Naive thymus-derived CD4-positive, alpha-beta T cell (primary cell): ENCODE data around the gene BCL2L11. TPM values are rescaled to one million over a fixed set of nuclear protein-coding genes. Genes with fewer than 3 reads are reported as not detected.

ENCODE experiments used
- ATAC-seq: fragments of 150-1000 bp; cut with Tn5 transposase; 2 replicates; pipeline ENCODE4 v1.10.0; 2021; ENCODE audit warnings: mild to moderate bottlenecking, moderate library complexity
- CTCF ChIA-PET: fragments of 350-600 bp; sonication (Branson Sonifier 250); formaldehyde crosslinking; loops from one replicate; lab custom pipeline; 2021; ENCODE audit warnings: antibody characterized with exemption; lab: Charles Lee
- POLR2A ChIA-PET: fragments of 350-600 bp; sonication (Branson Sonifier 250); formaldehyde crosslinking; loops from one replicate; lab custom pipeline; 2021; ENCODE audit warnings: antibody characterized with exemption, inconsistent platforms; lab: Charles Lee
- DNase-seq, 9 donors: peaks; one replicate each; pipeline versions ENCODE4 v3.0.0 to v3.0.0-alpha.2; 2020 to 2022; ENCODE audit warnings: mixed read lengths in 1 of 9
- H3K27ac ChIP-seq: one replicate; pipeline ENCODE4 v1.7.0; 2013; ENCODE audit warnings: mild to moderate bottlenecking, low read depth, low read length, moderate library complexity
- H3K27me3 ChIP-seq, 2 donors: one replicate each; pipeline ENCODE4 v1.7.0; 2013; ENCODE audit warnings: low read length in 2 of 2, mild to moderate bottlenecking in 2 of 2, moderate library complexity in 2 of 2; ENCODE audit not compliant: control insufficient read depth in 2 of 2, insufficient read depth in 2 of 2
- H3K36me3 ChIP-seq, 3 experiments: 1 replicate in 2 of 3; 2 replicates in 1 of 3; pipeline ENCODE4 v1.7.0; 2013; ENCODE audit warnings: low read length in 3 of 3, mild to moderate bottlenecking in 3 of 3, moderate library complexity in 1 of 3; ENCODE audit not compliant: insufficient read depth in 3 of 3, control insufficient read depth in 2 of 3
- H3K4me1 ChIP-seq, 2 donors: one replicate each; pipeline ENCODE4 v1.7.0; 2013; ENCODE audit warnings: low read length in 2 of 2, mild to moderate bottlenecking in 2 of 2, moderate library complexity in 1 of 2; ENCODE audit not compliant: control insufficient read depth in 2 of 2, insufficient read depth in 2 of 2
- H3K4me3 ChIP-seq: 2 replicates; pipeline ENCODE4 v1.7.0; 2013; ENCODE audit warnings: mild to moderate bottlenecking, low read length
- H3K9me3 ChIP-seq, 3 experiments: 1 replicate in 2 of 3; 2 replicates in 1 of 3; pipeline ENCODE4 v1.7.0; 2013; ENCODE audit warnings: low read length in 3 of 3; ENCODE audit not compliant: control insufficient read depth in 2 of 3
- H3K27ac Mint-ChIP-seq, 9 donors: one replicate each; pipeline ENCODE4 v1.8.0; 2020 to 2022; ENCODE audit warnings: mixed read lengths in 9 of 9, mild to moderate bottlenecking in 8 of 9, moderate library complexity in 5 of 9, inconsistent platforms in 2 of 9
- H3K27me3 Mint-ChIP-seq, 5 donors: one replicate each; pipeline ENCODE4 v1.8.0; 2021 to 2022; ENCODE audit warnings: mixed read lengths in 5 of 5, mild to moderate bottlenecking in 1 of 5
- H3K36me3 Mint-ChIP-seq, 5 donors: one replicate each; pipeline ENCODE4 v1.8.0; 2020 to 2022; ENCODE audit warnings: mixed read lengths in 5 of 5, mild to moderate bottlenecking in 3 of 5, inconsistent platforms in 1 of 5
- H3K4me1 Mint-ChIP-seq, 7 donors: one replicate each; pipeline ENCODE4 v1.8.0; 2020 to 2022; ENCODE audit warnings: mixed read lengths in 7 of 7, mild to moderate bottlenecking in 3 of 7, inconsistent platforms in 1 of 7
- H3K4me3 Mint-ChIP-seq, 10 donors: one replicate each; pipeline ENCODE4 v1.8.0; 2020 to 2022; ENCODE audit warnings: mild to moderate bottlenecking in 10 of 10, mixed read lengths in 10 of 10, moderate library complexity in 6 of 10, inconsistent platforms in 2 of 10
- H3K9me3 Mint-ChIP-seq, 11 donors: one replicate each; pipeline ENCODE4 v1.8.0; 2020 to 2022; ENCODE audit warnings: mixed read lengths in 11 of 11, mild to moderate bottlenecking in 4 of 11, inconsistent platforms in 1 of 11, moderate library complexity in 1 of 11
- intact Hi-C, 2 donors: fragments of 100-400 bp; cut with micrococcal nuclease; formaldehyde crosslinking; loops; one replicate each; pipeline ENCODE4 v1.15.1; 2023
- polyA plus RNA-seq, 2 donors: library from polyadenylated mRNA; unstranded; fragments of 300-500 nt; fragmentation: Illumina TruSeq; gene quantifications; one replicate each; pipeline ENCODE4 v1.2.3, GENCODE V29; 2021
- total RNA-seq, 6 experiments: library from RNA in 5 of 6; stranded (reverse) in 5 of 6; gene quantifications; 1 replicate in 5 of 6; 2 replicates in 1 of 6; pipeline ENCODE4 v1.2.3 and lab custom pipeline; 2021 to 2026

BCL2L11 gene
- total and polyA plus RNA-seq, 7 experiments from 2014 or later, result 12.3 to 67.6 (median 38.5) TPM

DNA sequence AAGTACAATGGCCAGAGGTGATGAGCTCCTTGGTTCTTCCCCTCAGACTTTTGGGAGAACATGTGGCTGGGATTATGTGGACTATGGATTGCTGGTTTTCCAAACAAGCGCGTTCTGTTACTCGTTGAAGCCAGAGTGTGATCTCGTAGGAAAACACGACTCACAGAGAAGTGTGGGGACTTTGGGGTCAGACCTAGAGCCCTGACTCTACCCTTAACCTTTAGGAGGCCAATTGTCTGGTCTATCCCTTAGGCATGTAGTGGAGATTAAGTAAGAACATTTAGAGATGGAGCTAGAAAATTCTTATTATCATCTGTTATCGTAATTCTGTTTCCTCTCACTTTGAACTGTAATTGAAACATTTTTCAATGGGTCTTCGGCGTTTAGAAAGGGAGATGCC lies 35.8 kb downstream of the BCL2L11 start:
- DNase-seq (no peak), ATAC-seq (no peak)
- Mint-ChIP-seq H3K27ac (peak overlapping the region in 8 of 9 donors; percentile 16 to 94 (median 76)), H3K4me3 (peak overlapping the region in 4 of 10 donors; percentile 27 to 54 (median 42)), H3K9me3 (no peaks in the 10 kb centered on the region), H3K4me1 (peaks cover 12 to 59% (median 48%) of the 10 kb centered on the region in 7 donors), H3K36me3 (peaks cover 9 to 65% (median 16%) of the 10 kb centered on the region in 5 donors), H3K27me3 (peaks cover 0 to 9% (median 0%) of the 10 kb centered on the region in 5 donors)
- H3K27me3 ChIP-seq, result no peaks in the 10 kb centered on the region
- peaks cover 0 to 17% of the 10 kb centered on the region in 2 donors for H3K4me1 ChIP-seq
- CTCF ChIA-PET, result no interaction called here
- peak overlapping the region; percentile 23 for H3K27ac ChIP-seq
- no peaks in the 10 kb centered on the region for H3K9me3 ChIP-seq
- H3K36me3 ChIP-seq, result peaks cover 0 to 12% (median 4%) of the 10 kb centered on the region in 3 experiments
- no peak overlapping the region for H3K4me3 ChIP-seq
- POLR2A ChIA-PET, result no interaction called here
- intact Hi-C loops, result loop anchor here in 1 of 2 donors (5.0 kb wide), 1 partner anchor 39 kb away; no protein-coding TSS in a partner anchor

- H3K4me3 Mint-ChIP-seq, result peak overlapping the region in 6 of 10 donors; percentile 27 to 54 (median 48)
- Histone ChIP-seq H3K4me1 (peaks cover 0 to 19% of the 10 kb centered on the region in 2 donors), H3K4me3 (no peak overlapping the region), H3K27me3 (no peaks in the 10 kb centered on the region), H3K36me3 (peaks cover 0 to 6% (median 0%) of the 10 kb centered on the region in 3 experiments), H3K9me3 (no peaks in the 10 kb centered on the region), H3K27ac (peak overlapping the region; percentile 41)
- DNase-seq (peak in 6 of 9 donors; percentile 15 to 50 (median 26)), ATAC-seq (peak; percentile 72)
- CTCF ChIA-PET, result no interaction called here
- POLR2A ChIA-PET, result interaction anchor here (1.2 kb wide), 1 partner anchor 37 kb away, joined by 4 read pairs; the partner anchor contains the start of gene BCL2L11
- H3K4me1 Mint-ChIP-seq, result peaks cover 16 to 66% (median 52%) of the 10 kb centered on the region in 7 donors
- H3K9me3 Mint-ChIP-seq, result no peaks in the 10 kb centered on the region
- intact Hi-C loops, result loop anchor here in 1 of 2 donors (5.0 kb wide), 1 partner anchor 40 kb away; no protein-coding TSS in a partner anchor
- H3K27ac Mint-ChIP-seq, result peak overlapping the region in 8 of 9 donors; percentile 46 to 94 (median 76)
- peaks cover 9 to 63% (median 12%) of the 10 kb centered on the region in 5 donors for H3K36me3 Mint-ChIP-seq
- H3K27me3 Mint-ChIP-seq, result peaks cover 0 to 9% (median 0%) of the 10 kb centered on the region in 5 donors
These were observed 36.5 kb downstream of the BCL2L11 start for GRCh38 chr2:111157071-111157661.

- ATAC-seq (peak; percentile 24), DNase-seq (no peak)
- Histone ChIP-seq H3K27ac (no peak overlapping the region), H3K9me3 (no peaks in the 10 kb centered on the region), H3K27me3 (no peaks in the 10 kb centered on the region), H3K36me3 (no peaks in the 10 kb centered on the region), H3K4me1 (peaks cover 0 to 24% of the 10 kb centered on the region in 2 donors), H3K4me3 (no peak overlapping the region)
- CTCF ChIA-PET, result no interaction called here
- intact Hi-C loops, result loop anchor here in 1 of 2 donors (5.0 kb wide), 1 partner anchor 40 kb away; no protein-coding TSS in a partner anchor
- H3K27ac Mint-ChIP-seq, result peak overlapping the region in 5 of 9 donors; percentile 70 to 94 (median 78)
- H3K36me3 Mint-ChIP-seq, result peaks cover 9 to 65% (median 16%) of the 10 kb centered on the region in 5 donors
- POLR2A ChIA-PET, result interaction anchor here (1.2 kb wide), 1 partner anchor 38 kb away, joined by 4 read pairs; the partner anchor contains the start of gene BCL2L11
- H3K4me3 Mint-ChIP-seq, result peak overlapping the region in 2 of 10 donors; percentile 27 to 54
- H3K27me3 Mint-ChIP-seq, result peaks cover 0 to 9% (median 0%) of the 10 kb centered on the region in 5 donors
- H3K9me3 Mint-ChIP-seq, result no peaks in the 10 kb centered on the region
- H3K4me1 Mint-ChIP-seq, result peaks cover 22 to 72% (median 58%) of the 10 kb centered on the region in 7 donors
These were observed 37.1 kb downstream of the BCL2L11 start for GRCh38 chr2:111157798-111158197.

DNA sequence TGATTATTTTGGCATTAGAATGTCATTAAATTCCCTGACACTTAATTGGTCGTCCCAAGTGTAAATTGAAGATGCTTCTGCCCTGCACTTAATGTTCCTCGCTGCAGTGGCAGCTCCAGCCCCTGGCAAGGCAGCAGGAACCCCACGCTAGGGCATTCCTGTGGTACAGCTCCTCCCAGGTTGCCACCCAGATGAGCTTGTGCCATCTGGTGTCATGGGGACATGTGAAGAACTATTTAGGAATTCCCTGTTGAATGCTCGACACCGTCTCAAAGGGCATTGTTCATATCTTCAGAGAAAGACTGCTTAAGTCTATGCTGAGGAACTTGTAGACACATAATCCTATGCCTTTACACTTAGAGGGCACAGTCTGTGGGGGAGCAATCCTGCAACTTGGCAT lies 38.9 kb downstream of the BCL2L11 start:
- ChIA-PET CTCF (no interaction called here), POLR2A (no interaction called here)
- ATAC-seq (no peak), DNase-seq (no peak)
- no peak overlapping the region for H3K27ac Mint-ChIP-seq
- Histone ChIP-seq H3K4me1 (peaks cover 0 to 24% of the 10 kb centered on the region in 2 donors), H3K4me3 (no peak overlapping the region), H3K9me3 (no peaks in the 10 kb centered on the region), H3K27ac (no peak overlapping the region), H3K36me3 (peaks cover 0 to 5% (median 0%) of the 10 kb centered on the region in 3 experiments), H3K27me3 (no peaks in the 10 kb centered on the region)
- peaks cover 0 to 9% (median 0%) of the 10 kb centered on the region in 5 donors for H3K27me3 Mint-ChIP-seq
- intact Hi-C loops, result loop anchor here in 1 of 2 donors (5.0 kb wide), 1 partner anchor 42 kb away; no protein-coding TSS in a partner anchor
- H3K4me1 Mint-ChIP-seq, result peaks cover 27 to 70% (median 59%) of the 10 kb centered on the region in 7 donors
- H3K9me3 Mint-ChIP-seq, result no peaks in the 10 kb centered on the region
- no peak overlapping the region for H3K4me3 Mint-ChIP-seq
- peaks cover 4 to 59% (median 12%) of the 10 kb centered on the region in 5 donors for H3K36me3 Mint-ChIP-seq

- peaks cover 27 to 59% (median 48%) of the 10 kb centered on the region in 7 donors for H3K4me1 Mint-ChIP-seq
- peaks cover 0 to 9% (median 0%) of the 10 kb centered on the region in 5 donors for H3K27me3 Mint-ChIP-seq
- POLR2A ChIA-PET, result no interaction called here
- ATAC-seq (no peak), DNase-seq (no peak)
- no peak overlapping the region for H3K27ac Mint-ChIP-seq
- intact Hi-C loops, result no loop called here
- Histone ChIP-seq H3K36me3 (peaks cover 0 to 8% (median 5%) of the 10 kb centered on the region in 3 experiments), H3K27me3 (no peaks in the 10 kb centered on the region), H3K4me3 (no peak overlapping the region), H3K27ac (no peak overlapping the region), H3K9me3 (no peaks in the 10 kb centered on the region), H3K4me1 (peaks cover 0 to 24% of the 10 kb centered on the region in 2 donors)
- CTCF ChIA-PET, result no interaction called here
- H3K36me3 Mint-ChIP-seq, result peaks cover 12 to 59% (median 15%) of the 10 kb centered on the region in 5 donors
- no peak overlapping the region for H3K4me3 Mint-ChIP-seq
- H3K9me3 Mint-ChIP-seq, result no peaks in the 10 kb centered on the region
These were observed 40.0 kb downstream of the BCL2L11 start for GRCh38 chr2:111160758-111161157.

GRCh38 chr2:111161971-111162370 lies 41.3 kb downstream of the BCL2L11 start:
- peaks cover 12 to 49% (median 15%) of the 10 kb centered on the region in 5 donors for H3K36me3 Mint-ChIP-seq
- ATAC-seq (no peak), DNase-seq (no peak)
- H3K27me3 Mint-ChIP-seq, result peaks cover 0 to 6% (median 0%) of the 10 kb centered on the region in 5 donors
- Histone ChIP-seq H3K9me3 (no peaks in the 10 kb centered on the region), H3K4me1 (peaks cover 0 to 18% of the 10 kb centered on the region in 2 donors), H3K27ac (no peak overlapping the region), H3K36me3 (peaks cover 0 to 8% (median 5%) of the 10 kb centered on the region in 3 experiments), H3K4me3 (no peak overlapping the region), H3K27me3 (no peaks in the 10 kb centered on the region)
- no peaks in the 10 kb centered on the region for H3K9me3 Mint-ChIP-seq
- intact Hi-C loops, result no loop called here
- H3K4me1 Mint-ChIP-seq, result peaks cover 24 to 47% (median 36%) of the 10 kb centered on the region in 7 donors
- ChIA-PET POLR2A (no interaction called here), CTCF (no interaction called here)
- H3K27ac Mint-ChIP-seq, result peak overlapping the region in 2 of 9 donors; percentile 36 to 54
- H3K4me3 Mint-ChIP-seq, result no peak overlapping the region
